Stimulated activated CD4-positive, alpha-beta T cell treated with anti-CD3 and anti-CD28 coated beads, Interleukin-12 subunit alpha, Interleukin-12 subunit beta, amount 100 ng/mL, for 4 hours (primary cell): ENCODE results near the gene CCDC77.

ENCODE experiments used
- DNase-seq: peaks from one replicate; pipeline ENCODE4 v3.0.0-alpha.2; 2020

The CCDC77 gene

GRCh38 chr12:454833-455232 is 53.4 kb downstream of the CCDC77 start:
- DNase-seq: no peak

- no peak for DNase-seq
Measured at GRCh38 chr12:455821-456220, 54.4 kb downstream of the CCDC77 start.

GRCh38 chr12:457676-458075 is 56.2 kb downstream of the CCDC77 start:
- no peak for DNase-seq

- no peak for DNase-seq
Measured at GRCh38 chr12:459050-459429, 57.6 kb downstream of the CCDC77 start.

- DNase-seq: peak; percentile 45
Measured at GRCh38 chr12:459430-460258, 58.2 kb downstream of the CCDC77 start, which contains the start of gene B4GALNT3. Gene B4GALNT3 (plus strand): TSS chr12:459939. CDS start chr12:460377, 438 bp downstream.

GRCh38 chr12:460261-461230 is 59.1 kb downstream of the CCDC77 start:
- DNase-seq: peak; percentile 30

- no peak for DNase-seq
Measured at GRCh38 chr12:461425-461824, 60.0 kb downstream of the CCDC77 start.

- no peak for DNase-seq
Measured at GRCh38 chr12:462936-463705, 61.7 kb downstream of the CCDC77 start.

GRCh38 chr12:464484-465267 is 63.2 kb downstream of the CCDC77 start:
- no peak for DNase-seq

- no peak for DNase-seq
Measured at GRCh38 chr12:466039-466438, 64.6 kb downstream of the CCDC77 start.

- DNase-seq: no peak
Measured at GRCh38 chr12:466762-467161, 65.3 kb downstream of the CCDC77 start.

- no peak for DNase-seq
Measured at GRCh38 chr12:467591-467990, 66.1 kb downstream of the CCDC77 start.

- DNase-seq: no peak
Measured at GRCh38 chr12:468671-469389, 67.4 kb downstream of the CCDC77 start.

- DNase-seq: no peak
Measured at GRCh38 chr12:470133-470532, 68.7 kb downstream of the CCDC77 start.

GRCh38 chr12:473198-473597 is 71.8 kb downstream of the CCDC77 start:
- DNase-seq: no peak

GRCh38 chr12:473863-474577 is 72.6 kb downstream of the CCDC77 start:
- DNase-seq: no peak

GRCh38 chr12:475286-475685 is 73.8 kb downstream of the CCDC77 start:
- DNase-seq: no peak

- DNase-seq: no peak
Measured at GRCh38 chr12:479161-479560, 77.7 kb downstream of the CCDC77 start.

- no peak for DNase-seq
Measured at GRCh38 chr12:480831-481816, 79.7 kb downstream of the CCDC77 start.
